ENCODE data around the gene CD74. TPM values are rescaled to one million over a fixed set of nuclear protein-coding genes. Genes with fewer than 3 reads are reported as not detected.

The CD74 gene
- total and polyA plus RNA-seq, 10 of the 15 experiments (the other 5 are each of a cell fraction or from before 2014, with no cell fraction given) = 1,387 to 11,063 (median 3,922) TPM

GRCh38 chr5:150434464-150434863 lies 21.8 kb upstream of the CD74 start:
- CTCF ChIA-PET = interaction anchor here (0.7 to 10.6 kb wide), 9 partner anchors 15 to 275 kb away, joined by 3 to 274 read pairs (median 5); partner anchors contain the start of gene RPS14
- intact Hi-C loops (cut with micrococcal nuclease; ENCODE audit: unreplicated experiment) = loop anchor here (10.0 kb wide), 1 partner anchor 80 kb away; the partner anchor contains the start of gene TCOF1
- BruUV-seq (replicated peaks) = no TSS peak
- RAD21 ChIA-PET (ENCODE audit: unreplicated experiment) = interaction anchor here (0.5 to 5.8 kb wide), 4 partner anchors 20 to 818 kb away, joined by 3 to 115 read pairs (median 27); partner anchors contain the start of genes CD74 and GM2A
- ATAC-seq (no peak), FAIRE-seq (no peak), DNase-seq (ENCODE audit: low read depth, low spot score) (no peak)
- Histone ChIP-seq H3K27ac (ENCODE audit: control insufficient read depth, insufficient read depth) (no peak overlapping the region), H4K20me1 (ENCODE audit: control insufficient read depth, insufficient read depth) (no peaks in the 10 kb centered on the region), H3K9ac (ENCODE audit: control insufficient read depth, insufficient read depth, low read length) (no peak overlapping the region), H3K4me2 (ENCODE audit: control insufficient read depth, insufficient read depth) (no peak overlapping the region), H3K9me3 (replicated peaks; ENCODE audit: control insufficient read depth, insufficient read depth, low read length) (no peaks in the 10 kb centered on the region), H3K79me2 (ENCODE audit: control insufficient read depth, insufficient read depth, low read length) (no peaks in the 10 kb centered on the region; the same call in 1 of the 2 replicates), H3K4me3 (no peak overlapping the region), H3K36me3 (ENCODE audit: control insufficient read depth in 2 of 2, insufficient read depth in 2 of 2, low read length in 1 of 2) (no peaks in the 10 kb centered on the region), H3K4me1 (ENCODE audit: control insufficient read depth, insufficient read depth, low read length) (peaks cover 10% of the 10 kb centered on the region), H3K27me3 (replicated peaks in 1 of 2; ENCODE audit: control insufficient read depth in 2 of 2, insufficient read depth in 2 of 2, low read length in 1 of 2) (no peaks in the 10 kb centered on the region), H2AFZ (ENCODE audit: control insufficient read depth, low read depth, low read length) (no peak overlapping the region)
- WGBS (ENCODE audit: insufficient coverage, insufficient replicate concordance, low lambda C conversion rate, missing lambda C conversion rate) = 92% methylated on average over 6 of the region's 6 CpGs
- in situ Hi-C loops (cut with MboI) = no loop called here
- SMC1A ChIA-PET (ENCODE audit: uncharacterized antibody, unreplicated experiment) = interaction anchor here (1.4 to 5.7 kb wide), 4 partner anchors 20 to 271 kb away, joined by 3 to 127 read pairs (median 5); partner anchors contain the start of gene CD74
- POLR2A ChIA-PET = interaction anchor here (3.8 to 5.7 kb wide), 2 partner anchors 23 to 35 kb away, joined by 39 to 44 read pairs; partner anchors contain the start of gene CD74
- no peak for TF ChIP-seq SMC3 (IDR thresholded peaks at IDR 0.05; ENCODE audit: borderline replicate concordance, low read length)
- no peak for TF ChIP-seq CREB1 (IDR thresholded peaks at IDR 0.05; ENCODE audit: low read depth)
- no peak for TF ChIP-seq SREBF2 (IDR thresholded peaks at IDR 0.05; ENCODE audit: low read length)
- TF ChIP-seq RAD51 (IDR thresholded peaks at IDR 0.05) = no peak
- TF ChIP-seq KAT2A (conservative IDR thresholded peaks at IDR 0.05; ENCODE audit: control insufficient read depth, low read depth, low read length) = no peak
- no peak for TF ChIP-seq CBFB (IDR thresholded peaks at IDR 0.05; ENCODE audit: low read depth)
- no peak for TF ChIP-seq CEBPZ (IDR thresholded peaks at IDR 0.05; ENCODE audit: low read depth, low read length)
- TF ChIP-seq SKIL (IDR thresholded peaks at IDR 0.05; ENCODE audit: low read depth, poor library complexity, severe bottlenecking) = no peak
- TF ChIP-seq PAX8 (IDR thresholded peaks at IDR 0.05) = no peak
- no peak for TF ChIP-seq HDGF (IDR thresholded peaks at IDR 0.05)
- TF ChIP-seq SREBF1 (IDR thresholded peaks at IDR 0.05; ENCODE audit: low read length) = no peak
- TF ChIP-seq MXI1 (IDR thresholded peaks at IDR 0.05; ENCODE audit: low read depth, low read length) = no peak
- no peak for TF ChIP-seq FOXK2 (IDR thresholded peaks at IDR 0.05)
- TF ChIP-seq MAX (IDR thresholded peaks at IDR 0.05; ENCODE audit: low read depth, low read length) = no peak
- TF ChIP-seq MLLT1 (IDR thresholded peaks at IDR 0.05) = no peak
- TF ChIP-seq PKNOX1 (IDR thresholded peaks at IDR 0.05) = no peak
- TF ChIP-seq SPI1 (IDR thresholded peaks at IDR 0.05; ENCODE audit: borderline replicate concordance, insufficient read depth, low read depth, low read length) = no peak

Data from GM12878 (cell line).